ENCODE results near the gene PDE6G.

DNA sequence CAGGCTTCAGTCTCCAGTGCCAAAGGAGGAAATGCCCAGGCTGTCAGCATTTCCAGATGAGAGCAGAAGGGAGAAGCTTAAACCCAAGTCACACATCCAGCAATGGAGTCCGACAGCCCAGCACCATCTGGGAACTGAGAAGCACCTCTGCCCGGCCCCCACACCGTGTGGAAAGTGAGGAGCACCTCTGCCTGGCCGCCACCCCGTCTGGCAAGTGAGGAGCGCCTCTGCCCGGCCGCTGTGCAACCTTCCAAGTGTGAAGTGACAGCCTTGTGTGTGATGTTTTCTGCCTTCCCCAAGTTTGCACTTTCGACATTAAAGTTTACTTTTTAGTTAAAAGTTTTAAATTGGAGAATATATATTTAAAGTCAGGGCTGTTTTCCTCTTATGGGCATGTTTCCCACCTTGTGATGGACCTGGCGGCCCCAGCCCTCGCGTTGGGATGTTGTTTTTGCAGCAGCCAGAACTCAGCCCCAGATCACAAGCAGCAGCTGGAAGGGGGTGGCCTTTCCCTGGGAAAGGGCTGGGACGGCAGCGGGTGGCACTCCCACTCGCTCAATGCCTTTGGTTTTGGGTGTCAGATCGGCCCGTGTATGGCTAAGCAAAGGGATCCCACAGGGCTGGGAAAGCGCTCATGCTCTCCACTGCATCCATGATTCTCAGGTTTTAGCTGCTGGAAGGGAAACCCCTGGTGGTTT is 17.4 kb upstream of the PDE6G start:
- TF ChIP-seq, protein P1, sequence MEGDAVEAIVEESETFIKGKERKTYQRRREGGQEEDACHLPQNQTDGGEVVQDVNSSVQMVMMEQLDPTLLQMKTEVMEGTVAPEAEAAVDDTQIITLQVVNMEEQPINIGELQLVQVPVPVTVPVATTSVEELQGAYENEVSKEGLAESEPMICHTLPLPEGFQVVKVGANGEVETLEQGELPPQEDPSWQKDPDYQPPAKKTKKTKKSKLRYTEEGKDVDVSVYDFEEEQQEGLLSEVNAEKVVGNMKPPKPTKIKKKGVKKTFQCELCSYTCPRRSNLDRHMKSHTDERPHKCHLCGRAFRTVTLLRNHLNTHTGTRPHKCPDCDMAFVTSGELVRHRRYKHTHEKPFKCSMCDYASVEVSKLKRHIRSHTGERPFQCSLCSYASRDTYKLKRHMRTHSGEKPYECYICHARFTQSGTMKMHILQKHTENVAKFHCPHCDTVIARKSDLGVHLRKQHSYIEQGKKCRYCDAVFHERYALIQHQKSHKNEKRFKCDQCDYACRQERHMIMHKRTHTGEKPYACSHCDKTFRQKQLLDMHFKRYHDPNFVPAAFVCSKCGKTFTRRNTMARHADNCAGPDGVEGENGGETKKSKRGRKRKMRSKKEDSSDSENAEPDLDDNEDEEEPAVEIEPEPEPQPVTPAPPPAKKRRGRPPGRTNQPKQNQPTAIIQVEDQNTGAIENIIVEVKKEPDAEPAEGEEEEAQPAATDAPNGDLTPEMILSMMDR (IDR thresholded peaks at IDR 0.05): no peak
- no peak for TF ChIP-seq EZH2 (IDR thresholded peaks at IDR 0.05)
